HepG2 (cell line): ENCODE measurements around the gene ZIM2. TPM values are rescaled to one million over a fixed set of nuclear protein-coding genes. Genes with fewer than 3 reads are reported as not detected.

Source experiments
- AGO2 ChIP-seq: fragments of 200-400 bp; formaldehyde crosslinking; optimal IDR thresholded peaks from 2 replicates; pipeline ENCODE3; 2017; ENCODE audit warnings: mild to moderate bottlenecking, low read depth, low read length, moderate library complexity
- AKAP8 ChIP-seq: sonication (generic); formaldehyde crosslinking; IDR thresholded peaks from 2 replicates; pipeline ENCODE4 v1.5.1; 2020; ENCODE audit warnings: mild to moderate bottlenecking, missing genetic modification reagents
- E2F2 ChIP-seq: sonication (generic); formaldehyde crosslinking; IDR thresholded peaks from 2 replicates; pipeline ENCODE4 v1.4.0; 2020; ENCODE audit warnings: missing genetic modification reagents, borderline replicate concordance
- FOXC1 ChIP-seq: sonication (generic); formaldehyde crosslinking; IDR thresholded peaks from 2 replicates; pipeline ENCODE4 v1.8.0; 2022; ENCODE audit warnings: mild to moderate bottlenecking, missing genetic modification reagents, borderline replicate concordance
- FUBP1 ChIP-seq: sonication (generic); formaldehyde crosslinking; IDR thresholded peaks from 2 replicates; pipeline ENCODE4 v1.5.1; 2020; ENCODE audit warnings: missing genetic modification reagents, mild to moderate bottlenecking, borderline replicate concordance
- GPN1 ChIP-seq: sonication (generic); formaldehyde crosslinking; IDR thresholded peaks from 2 replicates; pipeline ENCODE4 v1.5.1; 2020; ENCODE audit warnings: missing genetic modification reagents, borderline replicate concordance
- HDAC6 ChIP-seq: fragments of 200-600 bp; sonication (generic); IDR thresholded peaks from 2 replicates; pipeline ENCODE4 v1.7.0; 2017; ENCODE audit warnings: mild to moderate bottlenecking, antibody characterized with exemption, low read length, low read depth
- HNF1B ChIP-seq: sonication (generic); formaldehyde crosslinking; IDR thresholded peaks from 2 replicates; pipeline ENCODE4 v1.5.1; 2020; ENCODE audit warnings: mild to moderate bottlenecking, moderate library complexity, missing genetic modification reagents
- HOXA3 ChIP-seq: sonication (generic); formaldehyde crosslinking; IDR thresholded peaks from 2 replicates; pipeline ENCODE4 v1.5.0; 2020; ENCODE audit warnings: missing genetic modification reagents
- KAT7 ChIP-seq: IDR thresholded peaks from 2 replicates; pipeline ENCODE4 v1.6.1; 2018; ENCODE audit warnings: borderline replicate concordance, missing compliant biosample characterization
- KLF15 ChIP-seq: sonication (generic); formaldehyde crosslinking; IDR thresholded peaks from 2 replicates; pipeline ENCODE4 v1.8.1; 2023; ENCODE audit warnings: borderline replicate concordance, mild to moderate bottlenecking, inconsistent platforms, missing genetic modification reagents, mixed read lengths
- POGZ ChIP-seq: sonication (generic); formaldehyde crosslinking; IDR thresholded peaks from 2 replicates; pipeline ENCODE4 v1.4.0; 2020; ENCODE audit warnings: mild to moderate bottlenecking, missing genetic modification reagents
- REL ChIP-seq: sonication (generic); formaldehyde crosslinking; conservative IDR thresholded peaks from 2 replicates; pipeline ENCODE4 v1.8.0; 2022; ENCODE audit warnings: mild to moderate bottlenecking, missing genetic modification reagents, moderate library complexity
- SOX13 ChIP-seq, 3 experiments: fragments of 450-650 bp in 1 of 3; sonication (generic) in 1 of 3; formaldehyde crosslinking in 1 of 3; IDR thresholded peaks in 2 of 3; conservative IDR thresholded peaks in 1 of 3; 2 replicates each; pipeline versions ENCODE4 v1.5.0 to v1.6.1; 2016 to 2020; ENCODE audit warnings: antibody characterized with exemption in 1 of 3, mild to moderate bottlenecking in 1 of 3, missing compliant biosample characterization in 1 of 3, missing genetic modification reagents in 1 of 3, moderate library complexity in 1 of 3
- ZHX1 ChIP-seq: sonication (generic); formaldehyde crosslinking; IDR thresholded peaks from 2 replicates; pipeline ENCODE4 v1.8.1; 2022; ENCODE audit warnings: low read depth, mild to moderate bottlenecking, missing genetic modification reagents
- ZNF512B ChIP-seq: sonication (generic); formaldehyde crosslinking; IDR thresholded peaks from 2 replicates; pipeline ENCODE4 v1.5.1; 2020; ENCODE audit warnings: missing genetic modification reagents, mild to moderate bottlenecking, borderline replicate concordance
- ZNF619 ChIP-seq: sonication (generic); formaldehyde crosslinking; IDR thresholded peaks from 2 replicates; pipeline ENCODE4 v1.4.0; 2020; ENCODE audit warnings: mild to moderate bottlenecking, missing genetic modification reagents
- polyA plus RNA-seq, 8 experiments: library from polyadenylated mRNA; depleted of rRNA in 3 of 8; stranded (reverse) in 7 of 8; unstranded in 1 of 8; fragments of >200 nt; fragmentation: Illumina TruSeq in 4 of 8; extraction: Trizol in 4 of 8; gene quantifications; 2 replicates each; pipeline versions ENCODE4 v1.2.1 to v1.2.3, GENCODE V29; 2011 to 2016; ENCODE audit warnings: low read depth in 4 of 8, missing spikeins in 1 of 8, mixed read lengths in 1 of 8; ENCODE audit not compliant: insufficient read depth in 1 of 8
- total RNA-seq, 5 experiments: library from RNA; depleted of rRNA; stranded (reverse); fragments of >200 nt; fragmentation: Illumina TruSeq; extraction: Trizol; gene quantifications; 2 replicates each; pipeline ENCODE4 v1.2.3, GENCODE V29; 2016; ENCODE audit warnings: low read depth in 1 of 5

Gene ZIM2
- total and polyA plus RNA-seq, 2 of the 13 experiments (the other 11 are each of a cell fraction or from before 2014, with no cell fraction given) = 7.2 to 10.3 TPM

- TF ChIP-seq ZHX1 (CRISPR knock-in tag) (peak; percentile 89), HNF1B (CRISPR knock-in tag) (peak; percentile 19; the same call in 1 of the 2 replicates), SOX13 (IDR thresholded peaks at IDR 0.05) (no peak), SOX13 (CRISPR knock-in tag; conservative IDR thresholded peaks at IDR 0.05 in 1 of 2, IDR thresholded peaks at IDR 0.05 in 1 of 2) (peak in 1 of 2 experiments; percentile 6; a peak in 1 of 4 replicates), AGO2 (peak; percentile 91), FUBP1 (CRISPR knock-in tag) (no peak), E2F2 (CRISPR knock-in tag) (no peak), GPN1 (CRISPR knock-in tag) (no peak), ZNF512B (CRISPR knock-in tag) (no peak), POGZ (CRISPR knock-in tag) (peak; percentile 4), HDAC6 (no peak), FOXC1 (CRISPR knock-in tag) (0 out of 2 replicates have a peak, but pooled peaks have one; percentile 21), REL (no peak), KAT7 (CRISPR knock-in tag) (no peak), HOXA3 (CRISPR knock-in tag) (peak; percentile 76), ZNF619 (CRISPR knock-in tag) (no peak), AKAP8 (CRISPR knock-in tag) (peak; percentile 100), KLF15 (CRISPR knock-in tag) (0 out of 2 replicates have a peak, but pooled peaks have one; percentile 51)
These were observed 1.4 kb downstream of the ZIM2 start (continued) for GRCh38 chr19:56838909-56839651.
